Ovary (tissue), 9 donors: Measurements from ENCODE around the gene PDYN. TPM values are rescaled to one million over a fixed set of nuclear protein-coding genes. Genes with fewer than 3 reads are reported as not detected.

ENCODE experiments used
- DNase-seq, 5 donors: peaks; one replicate each; pipeline ENCODE4 v3.0.0-alpha.2; 2019 to 2020
- H3K27ac ChIP-seq, 2 donors: fragments of 200-600 bp; one replicate each; pipeline versions ENCODE4 v1.5.1 to v1.8.0; 2019 to 2022
- H3K27me3 ChIP-seq: fragments of 200-600 bp; one replicate; pipeline ENCODE4 v1.8.0; 2022
- H3K36me3 ChIP-seq: fragments of 200-600 bp; sonication (generic); one replicate; pipeline ENCODE4 v1.5.1; 2019
- H3K4me1 ChIP-seq: one replicate; pipeline ENCODE4 v1.8.1; 2013; ENCODE audit warnings: mild to moderate bottlenecking, moderate library complexity; ENCODE audit not compliant: insufficient read depth
- H3K4me3 ChIP-seq: fragments of 200-600 bp; sonication (generic); one replicate; pipeline ENCODE4 v1.5.1; 2017
- H3K9me3 ChIP-seq, 2 donors: fragments of 200-600 bp in 1 of 2; sonication (generic) in 1 of 2; one replicate each; pipeline versions ENCODE4 v1.5.1 to v1.8.1; 2013 to 2019; ENCODE audit warnings: mild to moderate bottlenecking in 1 of 2, moderate library complexity in 1 of 2
- EP300 ChIP-seq: sonication (generic); formaldehyde crosslinking; IDR thresholded peaks from one replicate; pipeline ENCODE4 v1.6.1; 2017; ENCODE audit warnings: antibody characterized with exemption
- POLR2A ChIP-seq: fragments of 450-650 bp; IDR thresholded peaks from one replicate; pipeline ENCODE4 v1.6.1; 2017; ENCODE audit warnings: antibody characterized with exemption, mild to moderate bottlenecking, moderate library complexity
- WGBS, 3 donors: extraction: QIAGEN DNeasy Blood & Tissue Kit in 1 of 3; methylation state at CpG; one replicate each; pipeline versions ENCODE4 v1.1.5 to v1.1.7; 2013 to 2017; 5-methylcytosine and 5-hydroxymethylcytosine counted together
- intact Hi-C, 4 donors: fragments of 100-400 bp; cut with DNase I; formaldehyde crosslinking; loops; one replicate each; pipeline versions ENCODE4 v1.11.0 to v1.15.1; 2022 to 2023
- polyA plus RNA-seq, 2 donors: library from polyadenylated mRNA; stranded (reverse); fragments of 200-250 nt in 1 of 2; fragments of 350-450 nt in 1 of 2; fragmentation: Illumina TruSeq in 1 of 2; extraction: RNeasy Lipid Tissue Mini Kit (QIAGEN cat#74804) in 1 of 2; gene quantifications; one replicate each; pipeline ENCODE4 v1.2.3, GENCODE V29; 2013 to 2014
- total RNA-seq, 7 donors: library from RNA; depleted of rRNA in 2 of 7; stranded (reverse); fragments of >200 nt in 2 of 7; fragmentation: NEBNext Ultra II Directional in 3 of 7; extraction: Animal tissue kit (Norgen Biotek cat#: 25700) in 3 of 7; gene quantifications; one replicate each; pipeline versions ENCODE4 v1.1.0 to v1.2.4, GENCODE V29; 2016 to 2023
- TF ChIP-seq, protein P1 (sequence below), 3 donors: fragments of 450-650 bp in 2 of 3; fragments of 200-600 bp in 1 of 3; IDR thresholded peaks; one replicate each; pipeline versions ENCODE4 v1.5.1 to v1.8.0; 2016 to 2022; ENCODE audit warnings: antibody characterized with exemption in 3 of 3, mild to moderate bottlenecking in 1 of 3
- donor health status: DM: no; HTN: no; CAD: no; lungs with moderate emphysema.
- donor health status: DM: no; HTN: no; CAD: no.
- donor health status: Bipolar disorder and iron deficiency.
- donor health status: DM: yes; HTN: yes; CAD: no.
- donor health status: DM: no; HTN: no; CAD: no.
- donor health status: DM: yes; HTN: yes; CAD: no.

The PDYN gene
- total and polyA plus RNA-seq, 9 donors: not detected

DNA sequence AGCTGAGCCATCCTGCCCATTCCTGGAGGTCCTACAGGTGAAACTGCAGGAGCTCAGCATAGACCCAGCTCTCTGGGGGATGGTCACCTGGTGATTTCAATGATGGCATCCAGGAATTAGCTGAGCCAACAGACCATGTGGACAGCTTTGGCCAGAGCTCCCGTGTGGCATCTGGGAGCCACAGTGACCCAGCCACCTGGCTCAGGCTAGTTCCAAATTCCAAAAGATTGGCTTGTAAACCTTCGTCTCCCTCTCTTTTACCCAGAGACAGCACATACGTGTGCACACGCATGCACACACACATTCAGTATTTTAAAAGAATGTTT is 54.6 kb downstream of the PDYN start:
- TF ChIP-seq EP300: no peak
- TF ChIP-seq, protein P1, sequence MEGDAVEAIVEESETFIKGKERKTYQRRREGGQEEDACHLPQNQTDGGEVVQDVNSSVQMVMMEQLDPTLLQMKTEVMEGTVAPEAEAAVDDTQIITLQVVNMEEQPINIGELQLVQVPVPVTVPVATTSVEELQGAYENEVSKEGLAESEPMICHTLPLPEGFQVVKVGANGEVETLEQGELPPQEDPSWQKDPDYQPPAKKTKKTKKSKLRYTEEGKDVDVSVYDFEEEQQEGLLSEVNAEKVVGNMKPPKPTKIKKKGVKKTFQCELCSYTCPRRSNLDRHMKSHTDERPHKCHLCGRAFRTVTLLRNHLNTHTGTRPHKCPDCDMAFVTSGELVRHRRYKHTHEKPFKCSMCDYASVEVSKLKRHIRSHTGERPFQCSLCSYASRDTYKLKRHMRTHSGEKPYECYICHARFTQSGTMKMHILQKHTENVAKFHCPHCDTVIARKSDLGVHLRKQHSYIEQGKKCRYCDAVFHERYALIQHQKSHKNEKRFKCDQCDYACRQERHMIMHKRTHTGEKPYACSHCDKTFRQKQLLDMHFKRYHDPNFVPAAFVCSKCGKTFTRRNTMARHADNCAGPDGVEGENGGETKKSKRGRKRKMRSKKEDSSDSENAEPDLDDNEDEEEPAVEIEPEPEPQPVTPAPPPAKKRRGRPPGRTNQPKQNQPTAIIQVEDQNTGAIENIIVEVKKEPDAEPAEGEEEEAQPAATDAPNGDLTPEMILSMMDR (IDR thresholded peaks at IDR 0.05): no peak
- TF ChIP-seq POLR2A: no peak
- no peaks in the 10 kb centered on the region for H3K27me3 ChIP-seq
- H3K4me3 ChIP-seq: no peak overlapping the region
- no peaks in the 10 kb centered on the region for H3K4me1 ChIP-seq
- no peaks in the 10 kb centered on the region for H3K36me3 ChIP-seq
- 82 to 90% (median 88%) methylated on average over 4 of the region's 4 CpGs for WGBS, 3 donors
- intact Hi-C loops: no loop called here
- H3K27ac ChIP-seq: no peak overlapping the region
- no peak for DNase-seq
- H3K9me3 ChIP-seq: no peaks in the 10 kb centered on the region

DNA sequence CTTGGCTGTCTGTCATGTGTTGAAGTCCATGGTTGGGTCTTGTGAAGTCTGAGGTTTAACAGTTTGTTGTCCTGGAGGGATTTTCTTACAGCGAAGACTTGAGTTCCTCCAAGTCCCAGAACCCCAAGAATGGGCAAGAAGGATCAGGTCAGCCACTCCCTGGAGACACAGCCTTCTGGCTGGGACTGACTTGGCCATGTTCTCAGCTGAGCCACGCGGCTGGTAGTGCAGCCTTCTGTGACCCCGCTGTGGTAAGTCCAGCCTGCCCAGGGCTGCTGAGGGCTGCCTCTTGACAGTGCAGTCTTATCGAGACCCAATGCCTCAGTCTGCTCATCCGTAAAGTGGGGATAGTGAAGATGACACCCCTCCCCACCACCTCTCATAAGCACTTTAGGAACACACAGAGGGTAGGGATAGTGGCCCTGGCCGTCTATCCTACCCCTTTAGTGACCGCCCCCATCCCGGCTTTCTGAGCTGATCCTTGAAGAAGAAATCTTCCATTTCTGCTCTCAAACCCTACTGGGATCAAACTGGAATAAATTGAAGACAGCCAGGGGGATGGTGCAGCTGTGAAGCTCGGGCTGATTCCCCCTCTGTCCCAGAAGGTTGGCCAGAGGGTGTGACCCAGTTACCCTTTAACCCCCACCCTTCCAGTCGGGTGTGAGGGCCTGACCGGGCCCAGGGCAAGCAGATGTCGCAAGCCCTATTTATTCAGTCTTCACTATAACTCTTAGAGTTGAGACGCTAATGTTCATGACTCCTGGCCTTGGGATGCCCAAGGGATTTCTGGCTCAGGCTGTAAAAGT is 55.2 kb downstream of the PDYN start:
- WGBS, 3 donors: 86 to 95% (median 90%) methylated on average over 13 to 14 of the region's 14 CpGs
- intact Hi-C loops: no loop called here

GRCh38 chr20:1937316-1937976 is 56.4 kb downstream of the PDYN start:
- no peak overlapping the region for H3K27ac ChIP-seq
- intact Hi-C loops: no loop called here
- no peak for TF ChIP-seq POLR2A
- peaks cover 4% of the 10 kb centered on the region for H3K4me1 ChIP-seq
- no peaks in the 10 kb centered on the region for H3K36me3 ChIP-seq
- H3K9me3 ChIP-seq: no peaks in the 10 kb centered on the region
- DNase-seq: no peak
- no peaks in the 10 kb centered on the region for H3K27me3 ChIP-seq
- H3K4me3 ChIP-seq: no peak overlapping the region
- 93 to 96% (median 95%) methylated on average over 25 of the region's 25 CpGs for WGBS, 3 donors

More for the DNA sequence above, 55.2 kb downstream of the PDYN start:
- TF ChIP-seq, protein P1 (IDR thresholded peaks at IDR 0.05): no peak
- TF ChIP-seq EP300: no peak
- TF ChIP-seq POLR2A: no peak
- Histone ChIP-seq H3K27ac (no peak overlapping the region), H3K27me3 (no peaks in the 10 kb centered on the region), H3K9me3 (no peaks in the 10 kb centered on the region), H3K4me3 (no peak overlapping the region), H3K36me3 (no peaks in the 10 kb centered on the region), H3K4me1 (no peaks in the 10 kb centered on the region)
- no peak for DNase-seq

- H3K4me3 ChIP-seq: no peak overlapping the region
- TF ChIP-seq, protein P1 (IDR thresholded peaks at IDR 0.05): no peak
- no peak for TF ChIP-seq EP300
- no peak for TF ChIP-seq POLR2A
- H3K4me1 ChIP-seq: peaks cover 4% of the 10 kb centered on the region
- intact Hi-C loops: no loop called here
- DNase-seq: peak in 3 of 5 donors; percentile 37 to 50 (median 43)
- no peaks in the 10 kb centered on the region for H3K9me3 ChIP-seq
- H3K27me3 ChIP-seq: no peaks in the 10 kb centered on the region
- WGBS, 3 donors: 80 to 81% (median 81%) methylated on average over 15 of the region's 15 CpGs
- H3K36me3 ChIP-seq: no peaks in the 10 kb centered on the region
- peak overlapping the region in 1 of 2 donors; percentile 14 for H3K27ac ChIP-seq
These were observed 58.0 kb downstream of the PDYN start for GRCh38 chr20:1935696-1936366.
